Measurements from ENCODE around the gene KRTAP10-9. TPM values are rescaled to one million over a fixed set of nuclear protein-coding genes. Genes with fewer than 3 reads are reported as not detected.
"Not testable (repeated sequence)": the region's sequence is repeated elsewhere in the genome, so short reads cannot be mapped to it uniquely, and the experiment has no call there.

KRTAP10-9 gene
- total RNA-seq, 4 donors from 2014 or later, result not detected

DNA sequence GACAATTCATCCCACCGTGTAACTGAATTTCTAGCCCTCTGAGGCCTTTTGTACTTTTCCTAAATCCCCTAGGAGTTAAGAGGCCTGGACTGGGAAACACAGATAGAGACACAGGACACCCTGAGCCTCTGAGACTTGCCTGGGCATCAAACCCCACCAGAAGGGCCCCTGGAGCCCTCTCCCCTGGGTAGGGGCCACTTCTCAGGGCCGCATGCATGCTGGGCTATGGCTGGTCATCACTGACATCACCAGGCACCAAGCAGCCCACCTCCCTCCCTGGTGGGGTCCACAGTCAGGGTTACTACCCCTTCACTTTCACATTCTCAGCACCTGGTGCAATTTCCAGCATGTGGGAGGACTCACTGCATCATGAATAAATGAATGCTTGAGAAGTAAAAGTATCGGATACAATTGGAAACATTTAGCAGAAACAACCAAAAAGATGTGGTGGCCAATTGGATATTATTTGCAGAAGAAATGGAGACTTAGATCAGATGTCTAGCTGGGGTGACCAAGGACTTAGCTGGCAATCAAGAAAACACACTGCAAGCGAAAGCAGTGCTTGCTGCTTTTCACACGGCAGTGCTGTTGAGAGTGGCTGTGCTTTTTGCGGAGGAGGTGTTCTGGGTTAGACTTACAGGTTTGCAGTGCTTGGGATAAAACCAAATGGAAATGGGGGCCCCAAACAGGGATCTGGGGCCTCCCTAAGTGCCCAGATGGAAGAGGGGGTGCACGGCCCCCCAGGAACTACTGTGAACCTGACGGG, 27.4 kb upstream of the KRTAP10-9 start:
- TF ChIP-seq, protein P1, sequence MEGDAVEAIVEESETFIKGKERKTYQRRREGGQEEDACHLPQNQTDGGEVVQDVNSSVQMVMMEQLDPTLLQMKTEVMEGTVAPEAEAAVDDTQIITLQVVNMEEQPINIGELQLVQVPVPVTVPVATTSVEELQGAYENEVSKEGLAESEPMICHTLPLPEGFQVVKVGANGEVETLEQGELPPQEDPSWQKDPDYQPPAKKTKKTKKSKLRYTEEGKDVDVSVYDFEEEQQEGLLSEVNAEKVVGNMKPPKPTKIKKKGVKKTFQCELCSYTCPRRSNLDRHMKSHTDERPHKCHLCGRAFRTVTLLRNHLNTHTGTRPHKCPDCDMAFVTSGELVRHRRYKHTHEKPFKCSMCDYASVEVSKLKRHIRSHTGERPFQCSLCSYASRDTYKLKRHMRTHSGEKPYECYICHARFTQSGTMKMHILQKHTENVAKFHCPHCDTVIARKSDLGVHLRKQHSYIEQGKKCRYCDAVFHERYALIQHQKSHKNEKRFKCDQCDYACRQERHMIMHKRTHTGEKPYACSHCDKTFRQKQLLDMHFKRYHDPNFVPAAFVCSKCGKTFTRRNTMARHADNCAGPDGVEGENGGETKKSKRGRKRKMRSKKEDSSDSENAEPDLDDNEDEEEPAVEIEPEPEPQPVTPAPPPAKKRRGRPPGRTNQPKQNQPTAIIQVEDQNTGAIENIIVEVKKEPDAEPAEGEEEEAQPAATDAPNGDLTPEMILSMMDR (IDR thresholded peaks at IDR 0.05; ENCODE audit: low read depth), result no peak

DNA sequence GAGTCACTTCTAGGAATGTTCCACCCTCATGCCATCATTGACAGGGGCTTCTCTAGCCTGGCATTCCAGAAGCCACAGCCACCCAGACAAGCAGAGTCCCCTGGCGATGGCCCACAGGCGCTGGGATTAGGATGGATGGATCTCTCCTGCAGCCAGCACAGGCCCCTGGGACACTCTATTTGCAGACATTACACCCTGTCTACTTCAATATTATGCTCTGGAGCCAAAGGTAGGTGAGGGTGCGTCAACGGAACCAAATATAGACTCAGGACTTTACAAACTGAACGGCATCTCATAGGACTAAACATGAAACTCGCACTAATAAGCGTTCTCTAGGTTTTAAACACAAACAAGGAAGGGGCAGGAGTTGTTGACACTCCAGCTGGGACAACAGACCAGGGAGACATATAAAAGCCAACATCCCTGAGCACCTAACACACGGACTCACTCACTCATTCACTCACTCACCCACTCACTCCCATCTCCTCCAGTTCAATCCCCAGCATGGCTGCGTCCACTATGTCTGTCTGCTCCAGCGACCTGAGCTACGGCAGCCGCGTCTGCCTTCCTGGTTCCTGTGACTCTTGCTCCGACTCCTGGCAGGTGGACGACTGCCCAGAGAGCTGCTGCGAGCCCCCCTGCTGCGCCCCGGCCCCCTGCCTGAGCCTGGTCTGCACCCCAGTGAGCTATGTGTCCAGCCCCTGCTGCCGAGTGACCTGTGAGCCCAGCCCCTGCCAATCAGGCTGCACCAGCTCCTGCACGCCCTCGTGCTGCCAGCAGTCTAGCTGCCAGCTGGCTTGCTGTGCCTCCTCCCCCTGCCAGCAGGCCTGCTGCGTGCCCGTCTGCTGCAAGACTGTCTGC, 26.5 kb upstream of the KRTAP10-9 start, which contains the start of gene KRTAP10-7:
KRTAP10-7 (plus strand) TSS at position 480 of the 861 bp plus-strand sequence; CDS start at position 505, 25 bp downstream.
- TF ChIP-seq, protein P1 (IDR thresholded peaks at IDR 0.05; ENCODE audit: low read depth), result not testable (repeated sequence)

DNA sequence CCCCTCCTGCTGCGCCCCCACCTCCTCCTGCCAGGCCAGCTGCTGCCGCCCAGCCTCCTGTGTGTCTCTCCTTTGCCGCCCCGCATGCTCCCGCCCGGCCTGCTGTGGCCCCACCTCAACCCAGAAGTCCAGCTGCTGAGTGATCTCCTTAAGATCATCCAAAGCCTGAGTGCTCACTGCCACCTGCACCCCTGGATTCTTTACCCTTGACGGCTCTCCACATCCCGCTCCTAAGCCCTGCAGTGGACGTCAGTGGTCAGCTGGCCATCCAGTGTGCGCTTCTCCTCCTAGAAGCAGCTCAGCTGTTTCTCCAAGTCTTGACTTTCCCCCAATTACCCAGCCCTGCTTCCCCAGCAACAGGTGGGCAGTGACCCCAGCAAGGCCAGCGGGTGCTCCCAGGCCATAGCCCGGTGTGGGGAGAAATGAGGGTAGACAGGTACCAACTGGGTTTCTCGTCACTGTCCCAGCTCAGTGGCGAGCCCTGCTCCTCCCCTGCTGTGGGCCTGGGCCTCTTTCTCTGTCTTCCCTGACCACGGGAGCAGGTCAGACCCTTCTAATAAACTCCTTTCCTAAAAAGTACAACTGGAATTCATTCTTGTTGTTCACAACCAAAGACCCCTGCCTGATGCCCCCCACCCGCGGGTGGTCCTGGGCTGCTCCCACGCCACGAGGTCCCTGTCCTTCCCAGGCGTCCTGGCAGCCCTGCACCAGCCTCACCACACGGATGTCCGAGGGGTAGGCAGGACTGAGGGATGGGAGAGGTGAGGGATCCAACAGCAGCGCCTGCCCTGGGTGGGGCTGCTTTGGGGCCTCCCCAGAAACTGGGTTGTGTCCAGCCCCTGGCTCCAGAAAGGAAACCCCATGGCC, 25.1 kb upstream of the KRTAP10-9 start:
- TF ChIP-seq, protein P1 (IDR thresholded peaks at IDR 0.05; ENCODE audit: low read depth), result no peak

DNA sequence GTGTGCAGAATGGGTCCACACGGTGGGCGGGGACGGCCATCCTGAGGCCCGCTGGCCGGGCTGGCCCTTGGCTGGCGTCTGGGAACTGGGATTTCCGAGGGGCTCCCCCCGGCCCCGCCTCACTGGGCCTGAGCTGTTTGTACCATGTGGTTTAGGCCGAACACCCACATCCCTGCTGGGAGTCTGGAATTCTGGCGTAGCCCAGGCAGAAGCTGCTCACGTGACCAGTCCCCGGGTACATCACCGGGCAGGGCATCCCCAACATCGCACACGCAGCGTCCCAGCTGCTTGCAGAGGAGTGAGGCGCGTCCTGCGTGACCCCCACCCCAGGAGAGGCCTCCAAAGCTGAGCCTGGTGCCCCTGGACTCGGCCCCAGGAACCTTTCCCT, 24.4 kb upstream of the KRTAP10-9 start:
- TF ChIP-seq, protein P1 (IDR thresholded peaks at IDR 0.05; ENCODE audit: low read depth), result no peak

DNA sequence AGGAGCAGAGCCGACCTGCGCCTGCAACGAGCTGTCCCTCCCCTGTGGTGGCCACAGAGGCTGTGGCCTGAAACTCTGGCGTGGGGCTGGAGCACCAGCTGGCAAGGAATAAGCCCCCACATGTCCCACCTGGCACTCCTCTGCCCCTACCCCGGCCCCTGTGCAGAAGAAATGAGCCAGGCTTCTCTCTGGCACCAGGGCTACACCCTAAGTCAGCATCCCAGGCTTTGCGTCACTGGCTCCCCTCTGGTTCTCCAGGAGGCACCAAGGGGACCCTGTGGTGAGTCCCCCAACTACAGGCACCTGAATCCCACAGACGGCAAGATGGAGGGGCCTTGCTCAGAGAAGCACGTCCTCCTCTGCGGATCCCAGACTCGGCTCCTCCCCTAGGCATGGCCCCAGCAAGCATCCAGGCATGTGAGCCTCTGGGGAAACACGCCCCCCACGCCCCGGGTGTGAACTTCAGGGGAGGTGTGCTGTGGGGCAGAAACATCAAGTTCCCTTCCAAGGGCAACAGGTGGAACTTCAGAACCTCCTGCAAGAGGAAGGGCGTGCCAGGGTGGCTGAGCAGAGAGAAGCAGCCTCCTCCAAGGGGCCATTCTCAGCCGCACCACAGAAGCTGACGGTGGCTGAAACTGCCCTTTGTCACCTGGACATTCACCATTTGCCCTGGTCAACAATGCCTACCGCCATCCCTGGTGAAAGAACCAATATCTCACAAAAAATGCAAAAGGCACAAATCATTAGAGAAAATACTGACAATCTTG, 23.6 kb upstream of the KRTAP10-9 start:
- TF ChIP-seq, protein P1 (IDR thresholded peaks at IDR 0.05; ENCODE audit: low read depth), result no peak

DNA sequence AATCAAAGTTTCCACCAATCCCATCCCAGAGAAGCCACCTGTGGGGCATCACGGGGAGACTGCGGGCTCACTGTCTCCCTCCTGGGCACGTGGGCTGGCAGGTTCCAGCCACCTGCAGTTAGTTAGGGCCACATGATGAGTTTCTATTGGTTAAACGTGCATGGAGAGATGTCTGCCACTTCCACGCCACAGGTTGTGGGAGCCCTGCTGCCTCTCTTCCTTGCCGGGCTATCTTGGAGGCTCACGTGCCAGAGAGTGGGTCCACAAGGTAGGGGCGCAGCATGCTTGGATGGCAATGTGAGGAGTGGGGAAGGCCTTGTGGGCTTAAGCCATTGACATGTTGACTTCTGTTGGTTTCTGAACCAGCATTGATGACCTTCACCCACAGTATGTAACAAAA, 23.0 kb upstream of the KRTAP10-9 start:
- TF ChIP-seq, protein P1 (IDR thresholded peaks at IDR 0.05; ENCODE audit: low read depth), result no peak

Data from subcutaneous adipose tissue (tissue), 4 donors.